ENCODE measurements around the gene GALNT17.

- TF ChIP-seq POLR2A (IDR thresholded peaks at IDR 0.05; ENCODE audit: low read depth) (no peak), CTCF (IDR thresholded peaks at IDR 0.05) (no peak), POLR2AphosphoS5 (IDR thresholded peaks at IDR 0.05) (no peak), EP300 (IDR thresholded peaks at IDR 0.05) (no peak)
Observed at GRCh38 chr7:71541707-71542353, 409.9 kb downstream of the GALNT17 start.

Data from esophagus muscularis mucosa (tissue), 4 donors.